Activated CD4-positive, alpha-beta T cell treated with anti-CD3 and anti-CD28 coated beads, Interleukin-2, amount 10 ng/mL, durations not matched to agents 24 days and 14 days (primary cell): Measurements from ENCODE around the gene FER1L5. TPM values are rescaled to one million over a fixed set of nuclear protein-coding genes. Genes with fewer than 3 reads are reported as not detected.

Experiments used
- DNase-seq: peaks from one replicate; pipeline ENCODE4 v3.0.0; 2022
- H3K27ac Mint-ChIP-seq: one replicate; pipeline ENCODE4 v1.8.0; 2022; ENCODE audit warnings: mild to moderate bottlenecking, mixed read lengths
- H3K27me3 Mint-ChIP-seq: one replicate; pipeline ENCODE4 v1.8.0; 2022; ENCODE audit warnings: mixed read lengths
- H3K36me3 Mint-ChIP-seq: one replicate; pipeline ENCODE4 v1.8.0; 2022; ENCODE audit warnings: low read depth, mild to moderate bottlenecking, mixed read lengths
- H3K4me1 Mint-ChIP-seq: one replicate; pipeline ENCODE4 v1.8.0; 2021; ENCODE audit warnings: mixed read lengths
- H3K4me3 Mint-ChIP-seq: one replicate; pipeline ENCODE4 v1.8.0; 2022; ENCODE audit warnings: mild to moderate bottlenecking, moderate library complexity, mixed read lengths
- H3K9me3 Mint-ChIP-seq: one replicate; pipeline ENCODE4 v1.8.0; 2021; ENCODE audit warnings: mixed read lengths
- intact Hi-C: fragments of 100-400 bp; cut with micrococcal nuclease; formaldehyde crosslinking; loops from one replicate; pipeline ENCODE4 v1.15.1; 2023
- total RNA-seq: library from RNA; stranded (reverse); gene quantifications from 2 replicates; pipeline ENCODE4 v1.2.3, GENCODE V29; 2022

The FER1L5 gene
- total RNA-seq, 1 donor from 2014 or later: not detected

- Mint-ChIP-seq H3K4me3 (no peak overlapping the region), H3K9me3 (no peaks in the 10 kb centered on the region), H3K27ac (no peak overlapping the region), H3K4me1 (no peaks in the 10 kb centered on the region), H3K36me3 (no peaks in the 10 kb centered on the region), H3K27me3 (peaks cover 16% of the 10 kb centered on the region)
- DNase-seq: no peak
- intact Hi-C loops: no loop called here
Observed at GRCh38 chr2:96669539-96670215, 27.1 kb downstream of the FER1L5 start.

- H3K4me3 Mint-ChIP-seq: no peak overlapping the region
- H3K36me3 Mint-ChIP-seq: no peaks in the 10 kb centered on the region
- no peak overlapping the region for H3K27ac Mint-ChIP-seq
- peaks cover 9% of the 10 kb centered on the region for H3K27me3 Mint-ChIP-seq
- H3K9me3 Mint-ChIP-seq: no peaks in the 10 kb centered on the region
- intact Hi-C loops: no loop called here
- DNase-seq: no peak
- no peaks in the 10 kb centered on the region for H3K4me1 Mint-ChIP-seq
Observed at GRCh38 chr2:96679848-96680247, 37.3 kb downstream of the FER1L5 start.

GRCh38 chr2:96680561-96681141, 38.1 kb downstream of the FER1L5 start:
- no peak for DNase-seq
- Mint-ChIP-seq H3K4me3 (no peak overlapping the region), H3K27me3 (peaks cover 9% of the 10 kb centered on the region), H3K9me3 (no peaks in the 10 kb centered on the region), H3K4me1 (no peaks in the 10 kb centered on the region), H3K36me3 (no peaks in the 10 kb centered on the region), H3K27ac (no peak overlapping the region)
- intact Hi-C loops: no loop called here

- H3K4me1 Mint-ChIP-seq: no peaks in the 10 kb centered on the region
- no peak overlapping the region for H3K4me3 Mint-ChIP-seq
- no peaks in the 10 kb centered on the region for H3K36me3 Mint-ChIP-seq
- no peak for DNase-seq
- H3K27me3 Mint-ChIP-seq: peaks cover 9% of the 10 kb centered on the region
- no peak overlapping the region for H3K27ac Mint-ChIP-seq
- intact Hi-C loops: no loop called here
- H3K9me3 Mint-ChIP-seq: no peaks in the 10 kb centered on the region
Observed at GRCh38 chr2:96681540-96681939, 39.0 kb downstream of the FER1L5 start.

GRCh38 chr2:96683307-96683706, 40.7 kb downstream of the FER1L5 start:
- intact Hi-C loops: no loop called here
- no peaks in the 10 kb centered on the region for H3K9me3 Mint-ChIP-seq
- H3K27me3 Mint-ChIP-seq: peaks cover 9% of the 10 kb centered on the region
- H3K36me3 Mint-ChIP-seq: no peaks in the 10 kb centered on the region
- H3K27ac Mint-ChIP-seq: no peak overlapping the region
- no peak overlapping the region for H3K4me3 Mint-ChIP-seq
- no peaks in the 10 kb centered on the region for H3K4me1 Mint-ChIP-seq
- no peak for DNase-seq

DNA sequence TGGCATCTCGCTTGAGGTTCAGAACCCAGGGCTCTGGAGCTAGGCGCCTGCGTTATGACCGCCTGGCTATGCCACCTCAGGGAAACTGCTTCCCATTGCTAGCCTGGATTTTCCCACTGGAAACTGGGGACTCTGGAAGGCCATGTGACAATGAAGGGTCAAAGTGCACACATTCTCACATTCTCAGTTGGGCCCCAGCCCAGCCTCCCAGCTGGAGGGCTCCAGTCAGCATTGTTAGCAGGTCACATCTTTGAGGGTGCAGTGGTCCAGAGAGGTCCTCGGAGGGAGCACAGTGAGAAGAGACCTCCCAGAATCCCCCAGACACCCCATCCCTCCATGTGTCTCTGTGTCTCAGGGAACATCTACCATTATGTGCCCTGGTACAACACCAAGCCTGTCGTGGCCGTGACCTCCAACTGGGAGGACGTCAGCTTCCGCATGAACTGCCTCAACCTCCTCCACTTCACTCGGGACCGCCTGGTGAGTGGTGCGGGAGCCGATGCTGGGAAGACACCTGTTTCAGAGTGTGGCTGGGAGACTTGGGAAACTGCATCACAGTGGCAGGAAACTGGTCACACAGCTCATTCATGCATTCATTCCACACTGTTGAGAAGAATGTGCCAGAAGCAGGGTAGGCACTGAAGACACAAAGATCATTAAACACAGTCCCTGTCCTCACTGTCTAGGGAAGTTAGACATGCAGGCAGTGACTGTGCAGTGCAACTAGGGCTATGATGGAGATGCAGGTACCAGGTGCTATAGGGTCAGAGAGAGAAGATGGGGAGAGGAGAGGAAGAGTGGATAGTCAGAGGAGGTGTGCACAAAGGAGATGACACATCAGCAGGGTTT, 41.6 kb downstream of the FER1L5 start:
- intact Hi-C loops: no loop called here
- Mint-ChIP-seq H3K27ac (no peak overlapping the region), H3K9me3 (no peaks in the 10 kb centered on the region), H3K4me1 (no peaks in the 10 kb centered on the region), H3K36me3 (no peaks in the 10 kb centered on the region), H3K27me3 (peaks cover 9% of the 10 kb centered on the region), H3K4me3 (no peak overlapping the region)
- no peak for DNase-seq

- Mint-ChIP-seq H3K9me3 (no peaks in the 10 kb centered on the region), H3K36me3 (no peaks in the 10 kb centered on the region), H3K27ac (no peak overlapping the region), H3K27me3 (peaks cover 4% of the 10 kb centered on the region), H3K4me1 (no peaks in the 10 kb centered on the region), H3K4me3 (no peak overlapping the region)
- DNase-seq: no peak
- intact Hi-C loops: no loop called here
Observed at GRCh38 chr2:96684883-96685576, 42.5 kb downstream of the FER1L5 start.

- Mint-ChIP-seq H3K4me1 (no peaks in the 10 kb centered on the region), H3K36me3 (no peaks in the 10 kb centered on the region), H3K27me3 (no peaks in the 10 kb centered on the region), H3K9me3 (no peaks in the 10 kb centered on the region), H3K4me3 (no peak overlapping the region), H3K27ac (no peak overlapping the region)
- intact Hi-C loops: no loop called here
- no peak for DNase-seq
Observed at GRCh38 chr2:96685577-96686459, 43.3 kb downstream of the FER1L5 start.

- no peaks in the 10 kb centered on the region for H3K4me1 Mint-ChIP-seq
- intact Hi-C loops: no loop called here
- no peaks in the 10 kb centered on the region for H3K9me3 Mint-ChIP-seq
- no peak overlapping the region for H3K27ac Mint-ChIP-seq
- no peak for DNase-seq
- no peaks in the 10 kb centered on the region for H3K27me3 Mint-ChIP-seq
- H3K4me3 Mint-ChIP-seq: no peak overlapping the region
- H3K36me3 Mint-ChIP-seq: no peaks in the 10 kb centered on the region
Observed at GRCh38 chr2:96687266-96687665, 44.7 kb downstream of the FER1L5 start.

DNA sequence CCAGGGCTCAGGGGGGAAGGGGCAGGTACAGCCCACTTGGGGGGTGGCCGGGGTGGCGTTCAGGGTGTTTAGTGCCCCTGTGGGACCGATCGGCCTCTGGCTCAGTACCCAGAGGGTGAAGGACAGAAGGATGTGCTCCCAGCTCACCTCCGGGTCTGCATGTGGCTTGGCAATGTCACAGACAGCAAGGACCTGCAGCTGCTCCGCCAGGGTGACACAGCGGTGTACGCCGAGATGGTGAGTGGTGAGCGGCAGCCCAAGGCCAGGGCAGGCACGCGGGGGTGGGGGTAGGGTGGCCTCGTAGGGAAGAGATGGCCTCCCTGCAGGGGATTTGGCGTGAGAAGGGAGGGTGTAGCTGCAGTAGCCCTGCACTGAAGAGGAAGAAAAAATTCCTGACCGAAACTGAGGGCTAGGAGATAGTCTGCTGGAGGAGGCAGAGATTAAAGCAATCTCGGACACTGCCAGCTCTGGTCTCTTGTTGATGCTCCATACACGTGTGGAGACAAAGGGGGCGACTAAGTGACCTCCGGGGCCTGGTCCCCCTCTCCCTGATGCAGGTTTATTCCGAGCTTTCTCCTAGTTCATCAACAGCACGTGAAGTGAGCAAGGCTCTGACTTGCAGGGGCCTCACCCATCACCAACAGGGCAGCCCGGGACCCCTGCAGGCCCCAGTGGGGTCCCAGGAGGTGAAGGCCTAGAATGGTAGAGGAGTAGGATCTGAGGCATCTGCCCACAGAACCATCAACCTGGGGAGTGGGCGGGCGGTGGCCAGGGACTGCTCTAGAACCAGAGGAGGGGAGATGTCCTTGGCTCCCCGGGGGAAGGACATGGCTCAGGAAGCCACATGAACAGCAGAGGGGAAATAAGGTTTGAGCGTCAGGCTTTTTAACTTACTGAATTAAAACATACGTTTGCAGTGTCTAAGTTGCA, 45.4 kb downstream of the FER1L5 start:
- intact Hi-C loops: no loop called here
- Mint-ChIP-seq H3K36me3 (no peaks in the 10 kb centered on the region), H3K9me3 (no peaks in the 10 kb centered on the region), H3K27me3 (no peaks in the 10 kb centered on the region), H3K4me1 (no peaks in the 10 kb centered on the region), H3K4me3 (no peak overlapping the region), H3K27ac (no peak overlapping the region)
- no peak for DNase-seq

- no peaks in the 10 kb centered on the region for H3K27me3 Mint-ChIP-seq
- intact Hi-C loops: no loop called here
- no peaks in the 10 kb centered on the region for H3K9me3 Mint-ChIP-seq
- H3K27ac Mint-ChIP-seq: no peak overlapping the region
- H3K4me1 Mint-ChIP-seq: no peaks in the 10 kb centered on the region
- H3K4me3 Mint-ChIP-seq: no peak overlapping the region
- DNase-seq: no peak
- H3K36me3 Mint-ChIP-seq: no peaks in the 10 kb centered on the region
Observed at GRCh38 chr2:96688649-96689430, 46.3 kb downstream of the FER1L5 start.

DNA sequence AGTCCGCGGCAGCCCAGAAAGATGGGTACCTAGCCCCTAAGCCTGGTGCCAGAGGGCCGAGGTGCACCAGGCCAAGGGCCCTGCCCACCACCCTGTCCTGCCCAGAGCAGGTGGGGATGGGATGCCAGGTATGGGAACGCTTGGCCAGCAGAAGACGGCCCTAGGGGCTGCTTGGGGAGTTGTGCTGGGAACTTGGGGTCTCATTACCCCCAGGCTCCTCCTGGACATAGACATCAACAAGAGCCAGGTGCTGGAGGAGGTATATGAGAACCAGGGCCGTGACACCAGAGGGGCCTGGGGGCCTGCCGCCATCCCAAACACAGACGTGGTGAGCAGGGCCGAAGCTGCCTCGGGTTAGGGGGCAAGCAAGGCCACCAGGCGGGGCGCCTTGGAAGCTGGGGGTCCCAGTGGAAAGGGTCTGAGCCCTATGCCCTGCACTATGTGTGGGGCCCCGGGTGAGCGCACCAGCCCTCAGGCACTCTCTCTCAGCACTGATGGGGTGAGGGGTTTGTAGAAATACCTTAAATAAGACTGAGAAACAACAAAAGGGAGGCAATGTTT, 46.9 kb downstream of the FER1L5 start:
- intact Hi-C loops: no loop called here
- H3K4me1 Mint-ChIP-seq: no peaks in the 10 kb centered on the region
- H3K4me3 Mint-ChIP-seq: no peak overlapping the region

More for the DNA sequence above, 46.9 kb downstream of the FER1L5 start:
- no peaks in the 10 kb centered on the region for H3K27me3 Mint-ChIP-seq
- H3K9me3 Mint-ChIP-seq: no peaks in the 10 kb centered on the region
- H3K36me3 Mint-ChIP-seq: no peaks in the 10 kb centered on the region
- DNase-seq: no peak
- no peak overlapping the region for H3K27ac Mint-ChIP-seq
